HG03571 (cell line): ENCODE results near the gene CYP46A1.
"Not testable (repeated sequence)": the region's sequence is repeated elsewhere in the genome, so short reads cannot be mapped to it uniquely, and the experiment has no call there.

Experiments
- ATAC-seq: cut with Tn5 transposase; IDR thresholded peaks from one replicate; pipeline ENCODE4 v1.9.1; 2021; ENCODE audit not compliant: unreplicated experiment

Gene CYP46A1

GRCh38 chr14:99754141-99755067 is 70.3 kb downstream of the CYP46A1 start:
- ATAC-seq = no peak

DNA sequence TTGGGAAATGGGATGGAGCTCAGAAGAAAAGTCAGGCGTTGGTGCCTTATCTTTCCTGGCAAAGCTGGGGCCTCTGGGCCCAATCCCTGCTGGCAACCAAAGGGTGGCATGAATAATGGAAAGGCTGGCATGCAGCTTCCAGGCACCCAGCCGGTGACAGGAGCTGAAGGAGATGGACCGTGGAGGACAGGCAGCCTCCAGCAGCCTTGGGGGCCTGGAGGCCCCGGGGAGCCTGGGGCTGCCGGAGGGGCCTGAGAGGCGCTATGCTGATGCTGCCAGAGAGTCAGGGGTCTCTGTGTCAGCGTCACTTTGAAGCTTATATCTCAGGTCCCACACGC is 70.9 kb downstream of the CYP46A1 start:
- ATAC-seq = no peak

GRCh38 chr14:99755629-99756603 is 71.8 kb downstream of the CYP46A1 start:
- no peak for ATAC-seq

- ATAC-seq = no peak
These were observed 72.7 kb downstream of the CYP46A1 start for GRCh38 chr14:99756796-99757195.

GRCh38 chr14:99757331-99758070 is 73.4 kb downstream of the CYP46A1 start:
- ATAC-seq = no peak

- ATAC-seq = no peak
These were observed 74.2 kb downstream of the CYP46A1 start for GRCh38 chr14:99758121-99758821.

DNA sequence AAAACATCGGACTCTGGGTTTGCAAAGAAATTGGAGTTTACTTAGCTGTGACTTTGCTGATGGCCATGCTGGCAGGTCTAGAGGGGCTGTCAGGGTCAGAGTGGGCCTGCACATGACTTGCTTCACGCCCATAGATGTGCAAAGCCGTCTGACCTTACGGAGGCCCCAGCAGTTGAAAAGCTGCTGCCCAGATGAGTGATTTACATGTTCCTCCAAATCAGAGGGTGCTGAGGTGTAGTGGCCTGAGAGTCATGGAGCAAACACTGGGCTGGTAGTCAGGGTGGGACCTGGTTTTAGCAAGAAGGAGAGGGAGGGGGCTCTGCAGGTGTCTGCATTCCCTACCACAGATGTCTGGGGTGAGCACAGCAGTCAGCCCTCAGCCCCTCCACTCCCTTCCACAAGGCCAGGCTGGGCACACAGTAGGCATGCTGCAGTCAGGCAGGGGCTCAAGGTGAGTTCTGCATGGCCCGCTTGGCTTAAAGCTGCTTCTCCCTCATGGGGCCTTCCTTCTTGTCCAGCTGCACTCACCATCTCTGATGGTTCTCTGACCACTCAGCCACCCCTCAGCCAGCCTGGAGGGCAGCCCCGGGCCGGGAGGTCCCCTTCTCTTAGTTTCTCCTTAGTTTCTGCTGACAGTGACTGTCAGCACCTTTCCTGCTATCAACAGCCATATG is 74.9 kb downstream of the CYP46A1 start:
- ATAC-seq = no peak

GRCh38 chr14:99759546-99759925 is 75.4 kb downstream of the CYP46A1 start:
- ATAC-seq = no peak

DNA sequence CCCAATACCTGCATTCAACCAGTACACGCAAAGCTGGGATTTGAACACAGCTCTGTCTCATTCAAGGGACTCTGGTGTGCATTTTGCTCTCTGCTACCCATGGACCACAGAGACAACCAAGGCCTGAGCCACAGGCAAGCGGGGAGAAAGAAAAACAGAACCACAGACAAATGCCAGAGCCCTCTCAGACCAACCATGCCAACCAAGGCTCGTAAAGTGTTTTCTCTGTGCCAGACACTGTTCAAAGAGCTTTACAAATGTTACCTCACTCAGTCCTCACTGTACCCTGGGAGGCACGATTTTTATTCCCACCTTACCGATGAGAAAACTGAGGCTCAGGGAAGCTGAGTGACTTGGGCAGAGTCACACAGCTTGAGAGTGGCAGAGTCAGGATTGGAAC is 76.7 kb downstream of the CYP46A1 start:
- no peak for ATAC-seq

DNA sequence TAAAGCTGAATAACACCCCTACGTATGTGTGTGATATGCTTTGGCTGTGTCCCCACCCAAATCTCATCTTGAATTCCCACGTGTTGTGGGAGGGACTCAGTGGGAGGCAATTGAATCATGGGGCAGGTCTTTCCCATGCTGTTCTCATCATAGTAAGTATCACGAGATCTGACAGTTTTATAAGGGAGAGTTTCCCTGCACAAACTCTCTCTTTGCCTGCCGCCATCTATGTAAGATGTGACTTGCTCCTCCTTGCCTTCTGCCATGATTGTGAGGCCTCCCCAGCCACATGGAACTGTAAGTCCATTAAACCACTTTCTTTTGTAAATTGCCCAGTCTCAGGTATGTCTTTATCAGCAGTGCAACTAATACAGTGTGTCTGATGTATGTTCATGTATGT is 78.8 kb downstream of the CYP46A1 start:
- not testable (repeated sequence) for ATAC-seq

GRCh38 chr14:99763527-99764221 is 79.6 kb downstream of the CYP46A1 start:
- no peak for ATAC-seq

GRCh38 chr14:99764222-99764706 is 80.2 kb downstream of the CYP46A1 start:
- no peak for ATAC-seq

GRCh38 chr14:99768381-99768780 is 84.3 kb downstream of the CYP46A1 start:
- ATAC-seq = no peak

DNA sequence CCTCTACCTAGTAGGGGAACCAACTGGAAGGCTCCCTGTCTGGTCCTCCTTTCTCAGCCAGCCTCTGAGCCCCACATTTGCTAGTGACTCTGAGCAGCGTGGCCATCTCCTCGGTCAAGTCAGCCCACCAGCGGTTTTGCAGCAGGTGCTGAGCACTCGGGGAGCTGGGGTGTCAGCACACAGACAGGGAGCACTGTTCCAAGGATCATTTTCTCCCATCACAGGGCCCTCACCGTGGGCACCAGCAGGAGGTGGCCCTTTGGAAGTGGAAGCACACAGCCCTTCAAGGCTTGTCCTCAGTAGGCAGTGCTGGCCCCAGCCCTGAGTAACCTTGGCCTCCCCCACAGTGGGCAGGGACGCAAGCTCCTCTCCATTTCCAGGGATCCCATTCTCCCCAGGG is 85.0 kb downstream of the CYP46A1 start:
- no peak for ATAC-seq

GRCh38 chr14:99769799-99770198 is 85.7 kb downstream of the CYP46A1 start:
- no peak for ATAC-seq

DNA sequence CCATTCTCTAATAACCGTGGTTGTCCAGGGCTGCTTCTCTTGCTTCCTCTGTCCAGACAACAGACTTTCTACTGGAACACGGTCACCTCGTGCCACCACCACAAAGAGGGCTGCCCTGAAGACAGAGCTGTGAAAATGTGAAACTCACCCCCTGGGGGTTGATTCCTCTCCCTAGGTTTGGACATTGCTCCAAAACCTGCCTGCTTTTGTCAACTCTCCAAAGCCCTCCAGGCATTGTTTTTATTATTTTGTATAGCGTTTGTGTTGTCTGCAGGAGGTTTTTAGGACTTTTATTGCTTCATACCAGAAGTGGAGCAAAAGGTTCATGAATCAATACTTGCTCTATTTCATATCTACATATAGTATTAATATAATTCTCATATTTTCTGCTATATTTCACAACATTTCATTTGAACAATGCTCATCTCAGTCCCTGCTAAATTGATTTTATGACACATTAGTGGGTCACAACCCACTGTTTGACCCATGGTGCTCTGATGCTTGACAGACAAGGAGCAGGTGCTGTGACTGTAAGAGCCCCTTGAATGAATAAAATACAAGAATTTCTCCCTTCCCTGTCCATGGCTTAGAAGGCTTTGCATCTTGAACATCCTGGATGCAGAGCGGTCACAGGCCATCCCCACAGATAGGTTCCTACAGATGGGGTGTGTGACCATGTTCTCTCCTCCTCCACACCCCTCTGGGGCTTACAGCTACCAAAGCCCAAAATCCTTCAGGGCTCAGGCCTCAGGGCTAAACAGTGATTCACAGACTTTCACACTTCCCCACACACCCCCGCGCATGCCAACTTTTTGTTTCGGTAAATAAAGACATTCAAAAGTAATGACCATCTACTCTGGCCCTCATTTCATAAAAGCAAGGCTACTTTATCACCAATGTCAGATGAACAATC is 88.5 kb downstream of the CYP46A1 start:
- no peak for ATAC-seq

DNA sequence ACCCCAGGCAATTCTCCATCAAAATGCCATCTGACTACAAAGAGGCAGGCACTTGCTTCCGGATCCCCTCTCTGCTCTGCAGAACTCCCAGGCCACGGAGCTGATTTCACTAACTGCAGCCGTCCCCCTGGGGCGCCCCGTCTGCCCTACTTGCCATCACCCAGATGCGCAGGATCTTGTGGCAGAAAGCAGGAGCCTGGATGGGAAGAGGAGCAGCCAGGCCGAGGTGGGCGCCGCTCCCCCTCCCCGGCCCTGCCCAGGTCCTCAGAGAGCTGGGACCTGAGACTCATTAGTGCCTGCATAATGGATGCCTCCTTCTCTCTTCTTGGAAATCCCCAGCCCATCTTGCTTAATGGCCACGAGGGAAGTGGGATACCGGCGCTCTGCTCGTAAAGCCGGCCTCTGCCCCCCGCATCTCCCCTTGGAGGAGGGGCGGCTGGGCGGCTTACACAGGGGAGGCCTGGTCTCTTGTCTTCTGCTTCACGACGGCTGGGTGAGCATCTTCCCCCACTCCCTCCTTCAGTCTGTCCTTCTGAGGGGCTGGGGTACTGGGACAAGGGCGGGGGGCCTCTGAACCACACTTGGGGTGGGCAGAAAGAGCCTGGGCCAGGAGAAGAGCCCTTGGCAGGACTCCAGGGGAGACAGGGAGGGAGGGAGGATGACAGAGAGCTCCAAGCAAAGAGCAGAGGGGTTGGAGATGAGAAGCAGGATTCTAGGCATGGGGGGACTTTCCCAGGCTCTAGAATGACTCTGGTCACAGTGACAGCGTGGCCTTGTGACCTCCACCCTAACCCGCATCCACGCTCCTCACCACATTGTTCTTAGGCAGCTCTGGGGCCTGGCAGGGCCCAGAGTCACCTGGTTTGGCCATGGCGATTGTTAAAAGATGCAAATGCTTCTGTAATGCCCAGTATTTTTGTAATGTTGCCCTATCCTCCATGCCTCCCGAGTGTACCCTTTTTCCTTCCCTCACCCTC is 89.7 kb downstream of the CYP46A1 start:
- no peak for ATAC-seq
